GM12891 (cell line): Measurements from ENCODE around the gene PPP2R3B.
A peak's percentile ranks its signal among the peaks of the same experiment; 100 is the strongest.
"Not testable (repeated sequence)": the region's sequence is repeated elsewhere in the genome, so short reads cannot be mapped to it uniquely, and the experiment has no call there.

Source experiments
- DNase-seq: peaks from one replicate; pipeline ENCODE4 v3.0.0; 2011; ENCODE audit warnings: low spot score; ENCODE audit not compliant: insufficient read length
- FAIRE-seq: peaks from 2 replicates; lab custom pipeline; 2011; peaks lifted over from hg19 to GRCh38; lab: Jason Lieb, UNC
- PAX5 ChIP-seq: IDR thresholded peaks from 2 replicates; pipeline ENCODE4 v1.6.1; 2011; ENCODE audit warnings: low read length, moderate library complexity, mild to moderate bottlenecking; ENCODE audit not compliant: insufficient read depth, severe bottlenecking
- POLR2A ChIP-seq: IDR thresholded peaks from 2 replicates; pipeline ENCODE4 v1.6.1; 2011; ENCODE audit warnings: low read depth, low read length, control low read depth
- POLR2AphosphoS5 ChIP-seq: IDR thresholded peaks from 2 replicates; pipeline ENCODE4 v1.6.1; 2011; ENCODE audit warnings: low read depth, low read length, control low read depth
- POU2F2 ChIP-seq: IDR thresholded peaks from 2 replicates; pipeline ENCODE4 v1.6.1; 2011; ENCODE audit warnings: low read depth, mild to moderate bottlenecking, control low read depth, low read length, moderate library complexity
- SPI1 ChIP-seq: IDR thresholded peaks from 2 replicates; pipeline ENCODE4 v1.6.1; 2011; ENCODE audit warnings: low read depth, low read length, control low read depth
- TAF1 ChIP-seq: IDR thresholded peaks from 2 replicates; pipeline ENCODE4 v1.6.1; 2011; ENCODE audit warnings: low read depth, low read length, control low read depth

Gene PPP2R3B

GRCh38 chrX:314049-314448 lies 72.7 kb downstream of the PPP2R3B start:
- DNase-seq (no peak), FAIRE-seq (no peak)
- TF ChIP-seq POLR2AphosphoS5 (no peak), SPI1 (no peak), POU2F2 (no peak), POLR2A (no peak), PAX5 (no peak), TAF1 (no peak)

GRCh38 chrX:313546-313945 lies 73.2 kb downstream of the PPP2R3B start:
- DNase-seq = no peak
- no peak for FAIRE-seq
- no peak for TF ChIP-seq POU2F2

GRCh38 chrX:312621-313331 lies 73.9 kb downstream of the PPP2R3B start:
- no peak for DNase-seq
- TF ChIP-seq PAX5 (no peak), POU2F2 (no peak), TAF1 (no peak), SPI1 (no peak), POLR2A (no peak), POLR2AphosphoS5 (no peak)
- FAIRE-seq = no peak

GRCh38 chrX:311156-312129 lies 75.3 kb downstream of the PPP2R3B start:
- FAIRE-seq (no peak), DNase-seq (no peak)
- TF ChIP-seq POLR2AphosphoS5 = no peak
- no peak for TF ChIP-seq POLR2A
- TF ChIP-seq TAF1 = no peak
- no peak for TF ChIP-seq PAX5
- TF ChIP-seq SPI1 = no peak
- TF ChIP-seq POU2F2 = no peak

- TF ChIP-seq POU2F2 (no peak), POLR2A (no peak), SPI1 (no peak), PAX5 (no peak), POLR2AphosphoS5 (no peak), TAF1 (no peak)
- no peak for FAIRE-seq
- no peak for DNase-seq
Observed at GRCh38 chrX:310621-311155, 76.0 kb downstream of the PPP2R3B start.

GRCh38 chrX:308821-309520 lies 77.7 kb downstream of the PPP2R3B start:
- no peak for FAIRE-seq
- no peak for DNase-seq
- no peak for TF ChIP-seq POLR2AphosphoS5
- no peak for TF ChIP-seq POU2F2
- TF ChIP-seq SPI1 = no peak
- TF ChIP-seq POLR2A = no peak
- no peak for TF ChIP-seq TAF1
- TF ChIP-seq PAX5 = no peak

GRCh38 chrX:307261-308111 lies 79.2 kb downstream of the PPP2R3B start:
- TF ChIP-seq POLR2A (no peak), PAX5 (no peak), POLR2AphosphoS5 (no peak), POU2F2 (no peak), SPI1 (no peak), TAF1 (no peak)
- FAIRE-seq = no peak
- DNase-seq = no peak

- FAIRE-seq = not testable (repeated sequence)
Observed at GRCh38 chrX:306614-307251, 80.0 kb downstream of the PPP2R3B start.

GRCh38 chrX:305781-306613 lies 80.7 kb downstream of the PPP2R3B start:
- DNase-seq = not testable (repeated sequence)
- peak; percentile 91 for FAIRE-seq

More at GRCh38 chrX:306614-307251, 80.0 kb downstream of the PPP2R3B start:
- not testable (repeated sequence) for DNase-seq
